GM12865 (cell line): Measurements from ENCODE around the gene MITF.

Experiments
- DNase-seq: peaks from one replicate; pipeline ENCODE4 v3.0.0; 2010; ENCODE audit warnings: low read depth
- H3K4me3 ChIP-seq: 2 replicates; pipeline ENCODE4 v1.5.1; 2011; ENCODE audit warnings: mild to moderate bottlenecking, low read depth, low read length, control low read depth
- TF ChIP-seq, protein P1 (sequence below): IDR thresholded peaks from 2 replicates; pipeline ENCODE4 v1.5.1; 2011; ENCODE audit warnings: low read length, control low read depth, low read depth, inconsistent platforms; ENCODE audit not compliant: insufficient read depth; ENCODE audit errors: missing control alignments

Gene MITF

GRCh38 chr3:69938931-69939330 is 199.7 kb downstream of the MITF start:
- no peak for DNase-seq
- no peak overlapping the region for H3K4me3 ChIP-seq
- TF ChIP-seq, protein P1, sequence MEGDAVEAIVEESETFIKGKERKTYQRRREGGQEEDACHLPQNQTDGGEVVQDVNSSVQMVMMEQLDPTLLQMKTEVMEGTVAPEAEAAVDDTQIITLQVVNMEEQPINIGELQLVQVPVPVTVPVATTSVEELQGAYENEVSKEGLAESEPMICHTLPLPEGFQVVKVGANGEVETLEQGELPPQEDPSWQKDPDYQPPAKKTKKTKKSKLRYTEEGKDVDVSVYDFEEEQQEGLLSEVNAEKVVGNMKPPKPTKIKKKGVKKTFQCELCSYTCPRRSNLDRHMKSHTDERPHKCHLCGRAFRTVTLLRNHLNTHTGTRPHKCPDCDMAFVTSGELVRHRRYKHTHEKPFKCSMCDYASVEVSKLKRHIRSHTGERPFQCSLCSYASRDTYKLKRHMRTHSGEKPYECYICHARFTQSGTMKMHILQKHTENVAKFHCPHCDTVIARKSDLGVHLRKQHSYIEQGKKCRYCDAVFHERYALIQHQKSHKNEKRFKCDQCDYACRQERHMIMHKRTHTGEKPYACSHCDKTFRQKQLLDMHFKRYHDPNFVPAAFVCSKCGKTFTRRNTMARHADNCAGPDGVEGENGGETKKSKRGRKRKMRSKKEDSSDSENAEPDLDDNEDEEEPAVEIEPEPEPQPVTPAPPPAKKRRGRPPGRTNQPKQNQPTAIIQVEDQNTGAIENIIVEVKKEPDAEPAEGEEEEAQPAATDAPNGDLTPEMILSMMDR, result no peak

GRCh38 chr3:69941037-69941436 is 201.8 kb downstream of the MITF start:
- no peak overlapping the region for H3K4me3 ChIP-seq
- DNase-seq, result no peak
- TF ChIP-seq, protein P1, result no peak

- no peak for DNase-seq
- TF ChIP-seq, protein P1, result no peak
- H3K4me3 ChIP-seq, result no peak overlapping the region
These were observed 202.3 kb downstream of the MITF start for GRCh38 chr3:69941439-69942176.

GRCh38 chr3:69944931-69945493 is 205.7 kb downstream of the MITF start:
- H3K4me3 ChIP-seq, result no peak overlapping the region
- DNase-seq, result no peak
- TF ChIP-seq, protein P1, result no peak

DNA sequence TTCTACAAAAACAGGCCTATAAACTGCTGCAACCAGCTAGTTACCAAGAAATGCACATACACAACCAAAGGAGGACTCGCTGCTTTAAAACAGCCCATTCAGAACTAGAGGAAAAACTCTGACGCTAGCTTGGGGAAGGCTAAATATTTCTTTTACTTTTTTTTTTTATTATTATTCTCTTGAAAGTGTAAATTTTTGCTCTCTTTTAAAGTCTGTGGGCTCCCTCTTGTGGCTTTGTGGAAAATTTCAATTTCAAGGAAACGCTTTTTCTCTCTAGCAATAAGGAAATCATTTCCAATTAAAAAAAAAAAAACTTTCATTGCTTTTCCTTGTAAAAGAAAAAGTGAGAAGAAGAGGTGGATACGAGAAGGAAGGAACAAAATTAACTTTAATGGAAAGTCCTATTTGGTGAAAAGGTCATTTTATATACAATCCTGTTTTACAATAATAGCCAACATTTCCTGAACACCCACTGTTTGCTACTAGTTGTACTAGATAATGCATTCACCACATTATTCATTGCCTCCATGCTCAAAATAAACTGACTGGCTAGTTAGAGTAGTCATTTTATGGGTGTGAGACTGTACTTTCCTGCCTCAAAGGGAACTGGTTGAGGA is 209.1 kb downstream of the MITF start:
- peak; percentile 21 for DNase-seq
- TF ChIP-seq, protein P1, result peak; percentile 12
- no peak overlapping the region for H3K4me3 ChIP-seq

DNA sequence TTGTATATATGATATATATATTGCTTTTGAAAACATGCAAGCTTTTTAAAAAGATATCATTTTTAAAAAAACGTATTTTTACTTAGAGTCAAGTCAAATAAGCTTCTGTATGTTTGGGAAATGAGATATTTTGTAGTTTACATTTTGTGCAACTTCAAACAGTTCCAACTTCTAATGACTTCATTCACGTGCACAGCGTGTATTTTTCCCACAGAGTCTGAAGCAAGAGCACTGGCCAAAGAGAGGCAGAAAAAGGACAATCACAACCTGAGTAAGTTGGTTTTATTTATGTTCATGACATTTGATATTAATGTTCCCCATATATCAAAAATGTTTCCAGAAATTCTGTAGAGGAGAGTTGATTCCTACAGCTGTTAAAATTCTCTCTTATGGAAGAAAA is 212.4 kb downstream of the MITF start:
- TF ChIP-seq, protein P1, result no peak
- DNase-seq, result no peak
- no peak overlapping the region for H3K4me3 ChIP-seq
